ENCODE data around the gene AIG1.

DNA sequence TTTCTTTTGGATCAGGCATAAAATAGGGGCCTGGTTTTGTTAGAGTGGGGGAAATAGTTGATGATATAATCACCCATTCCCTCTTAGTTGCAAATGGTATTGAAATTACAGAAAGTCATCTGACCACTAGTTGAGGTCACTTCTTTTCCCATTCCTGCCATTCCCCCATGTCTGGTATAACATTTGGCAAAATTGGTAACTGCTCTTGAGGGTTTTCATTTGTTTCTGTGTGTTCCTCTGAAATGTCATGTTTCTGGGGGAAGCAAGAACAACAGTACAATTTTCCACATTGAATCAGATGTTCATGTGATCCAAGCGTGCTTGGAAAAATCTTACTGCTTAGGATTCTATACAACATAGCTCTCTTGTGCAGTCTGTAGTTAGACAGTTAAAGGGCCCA lies 7.3 kb downstream of the AIG1 start:
- TF ChIP-seq CTCF (IDR thresholded peaks at IDR 0.05; ENCODE audit: low read length), result no peak
- no peak for TF ChIP-seq EZH2 (IDR thresholded peaks at IDR 0.05; ENCODE audit: borderline replicate concordance, low read length)

Data from OCI-LY1 (cell line).